SW 1271 (cell line): ENCODE results near the gene MTFR1L.
"Not testable (repeated sequence)": the region's sequence is repeated elsewhere in the genome, so short reads cannot be mapped to it uniquely, and the experiment has no call there.

Experiments
- DNase-seq, 2 experiments: peaks; one replicate each; lab custom pipeline; 2025; lab: John Stamatoyannopoulos, UW

The MTFR1L gene

DNA sequence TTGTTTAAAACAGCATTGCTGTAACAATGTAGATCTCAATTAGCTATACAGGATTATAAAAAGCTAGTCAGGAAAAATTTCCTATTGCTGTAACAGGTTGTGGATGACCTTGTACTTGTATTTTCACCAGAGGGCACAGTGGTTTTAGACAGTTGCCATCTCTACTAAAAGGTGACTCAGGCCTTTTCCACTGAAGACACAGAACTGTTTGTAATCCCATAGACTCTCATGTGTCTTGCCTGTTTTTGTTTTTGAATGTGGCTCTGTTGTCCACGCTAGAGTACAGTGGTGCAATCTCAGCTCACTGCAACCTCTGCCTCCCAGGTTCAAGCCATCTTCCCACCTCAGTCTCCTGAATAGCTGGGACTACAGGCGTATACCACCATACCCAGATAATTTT, 5.9 kb downstream of the MTFR1L start:
- no peak for DNase-seq

- no peak for DNase-seq
Observed at GRCh38 chr1:25826571-25826970, 6.8 kb downstream of the MTFR1L start.

- DNase-seq = no peak
Observed at GRCh38 chr1:25828491-25828890, 8.7 kb downstream of the MTFR1L start.

GRCh38 chr1:25829046-25829445, 9.3 kb downstream of the MTFR1L start:
- no peak for DNase-seq

DNA sequence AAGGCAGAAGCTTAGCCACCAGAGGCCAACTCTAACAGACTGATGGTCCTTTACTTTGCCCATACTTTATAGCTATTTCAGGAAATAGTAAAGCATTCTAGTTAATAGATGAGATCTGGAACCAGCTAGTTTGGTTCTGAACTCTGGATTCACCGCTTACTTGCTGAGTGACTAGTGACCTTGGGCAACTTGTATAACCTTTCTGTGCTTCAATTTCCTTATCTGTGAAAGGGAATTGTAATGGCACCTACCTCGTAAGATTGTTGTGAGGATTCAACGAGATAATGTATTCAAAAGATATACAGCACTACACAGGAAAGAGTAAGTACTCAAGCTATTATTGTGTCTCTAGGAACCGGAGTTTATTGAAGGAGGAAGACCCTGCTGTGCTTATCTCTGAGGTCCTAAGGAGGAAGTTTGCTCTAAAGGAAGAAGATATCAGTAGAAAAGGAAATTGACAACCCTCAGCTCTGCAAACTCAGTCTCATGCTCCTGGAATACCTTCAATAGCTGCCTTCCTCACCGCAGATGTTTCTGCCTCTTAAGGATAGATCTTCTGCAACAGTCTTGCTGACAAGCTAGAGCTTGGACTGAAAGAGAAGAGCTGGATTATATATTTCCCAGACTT, 11.9 kb downstream of the MTFR1L start:
- DNase-seq = no peak

- DNase-seq = no peak
Observed at GRCh38 chr1:25832336-25833037, 12.7 kb downstream of the MTFR1L start.

- no peak for DNase-seq
Observed at GRCh38 chr1:25833158-25833557, 13.4 kb downstream of the MTFR1L start.

- DNase-seq = no peak
Observed at GRCh38 chr1:25834894-25835293, 15.1 kb downstream of the MTFR1L start.

DNA sequence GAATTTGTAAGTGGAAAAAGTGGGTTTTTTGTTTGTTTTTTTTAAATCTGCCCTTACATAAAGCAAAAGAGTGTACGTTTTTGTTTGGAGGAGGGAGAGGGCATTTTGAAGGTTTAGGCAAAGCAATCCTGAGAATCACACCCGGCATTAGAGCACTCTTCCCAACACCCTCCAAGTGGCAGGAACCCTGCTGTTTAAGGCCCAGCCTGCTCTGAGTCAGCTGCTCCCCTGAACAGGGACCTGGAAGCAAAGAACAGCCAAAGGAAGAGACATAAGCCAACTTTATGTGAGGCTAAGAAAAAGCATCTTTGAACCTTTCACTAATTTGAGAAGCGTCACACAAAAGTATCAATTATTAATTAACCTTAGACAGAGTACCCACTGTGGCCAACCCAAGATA, 16.9 kb downstream of the MTFR1L start:
- DNase-seq = no peak

GRCh38 chr1:25837262-25837875, 17.6 kb downstream of the MTFR1L start:
- DNase-seq = peak in 1 of 2 experiments; percentile 10

GRCh38 chr1:25839808-25840207, 20.1 kb downstream of the MTFR1L start:
- DNase-seq = not testable (repeated sequence)

DNA sequence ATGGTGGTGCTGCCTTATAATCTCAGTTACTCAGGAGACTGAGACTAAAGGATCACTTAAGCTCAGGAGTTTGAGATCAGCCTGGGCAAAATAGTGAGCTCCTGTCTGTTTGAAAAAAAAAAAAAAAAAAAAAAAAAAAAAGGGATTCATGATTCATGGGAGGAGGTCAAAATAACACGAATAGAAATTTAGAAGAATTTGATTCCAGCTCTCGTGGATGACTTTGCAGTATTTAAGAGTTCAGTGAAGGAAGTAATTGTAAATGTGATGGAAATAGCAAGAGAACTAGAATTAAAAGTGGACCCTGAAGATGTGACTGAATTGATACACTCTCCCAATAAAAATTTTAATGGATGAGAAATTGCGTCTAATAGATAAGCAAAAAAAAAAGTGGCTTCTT, 23.7 kb downstream of the MTFR1L start:
- DNase-seq = no peak

- no peak for DNase-seq
Observed at GRCh38 chr1:25844536-25845337, 25.0 kb downstream of the MTFR1L start.

DNA sequence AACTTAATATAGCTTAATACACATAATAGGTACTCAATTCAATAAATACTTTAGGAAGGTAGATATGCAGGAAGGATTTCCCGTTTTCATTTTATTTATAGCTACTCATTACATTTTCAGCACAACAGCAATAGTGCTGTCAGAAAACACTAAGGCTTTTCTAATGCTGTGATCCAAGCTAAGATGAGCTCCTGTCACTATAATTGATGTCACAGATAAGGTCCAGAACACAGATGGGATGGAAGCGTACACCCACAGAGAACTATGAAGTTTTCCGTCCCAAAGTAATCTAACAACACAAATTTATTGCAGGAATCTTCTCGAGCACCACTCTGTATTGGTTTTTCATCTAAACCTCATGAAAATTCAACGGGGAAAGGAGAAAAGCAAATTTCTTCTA, 25.9 kb downstream of the MTFR1L start:
- DNase-seq = no peak

DNA sequence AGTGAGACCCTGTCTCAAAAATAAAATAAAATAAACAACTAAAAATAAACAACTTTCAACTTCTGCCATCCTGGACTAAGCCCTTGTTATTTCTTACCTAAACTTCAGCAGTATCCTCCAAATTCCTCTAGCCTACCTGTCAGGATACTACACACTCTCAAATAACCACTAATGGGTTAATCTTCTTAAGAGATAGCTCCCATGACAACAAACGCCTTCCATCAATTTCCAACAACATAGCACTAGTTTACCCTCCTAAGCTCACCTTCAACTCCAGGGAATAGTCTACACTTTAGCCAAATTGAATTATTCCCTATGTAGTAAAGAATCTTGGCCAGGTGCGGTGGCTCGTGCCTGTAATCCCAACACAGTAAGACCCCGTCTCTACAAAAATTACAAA, 28.2 kb downstream of the MTFR1L start:
- no peak for DNase-seq

DNA sequence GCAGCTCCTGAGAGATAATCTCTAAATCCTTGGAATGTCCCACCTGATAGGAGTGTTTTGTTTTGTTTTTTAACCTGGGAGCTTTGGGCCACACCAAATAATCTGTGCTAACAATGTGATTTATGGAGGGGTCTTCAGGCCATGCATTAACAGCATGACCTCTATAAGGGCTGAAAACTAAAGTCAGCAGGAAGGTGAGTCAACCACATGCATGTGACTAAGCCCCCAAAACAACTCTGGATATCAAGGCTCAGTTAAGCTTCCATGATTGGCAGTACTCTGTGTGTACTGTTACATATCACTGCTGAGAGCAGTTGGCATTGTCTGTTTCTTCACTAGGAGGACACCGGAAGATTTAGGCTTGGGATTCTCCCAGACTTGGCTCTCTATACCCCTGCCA, 28.8 kb downstream of the MTFR1L start:
- DNase-seq = no peak

DNA sequence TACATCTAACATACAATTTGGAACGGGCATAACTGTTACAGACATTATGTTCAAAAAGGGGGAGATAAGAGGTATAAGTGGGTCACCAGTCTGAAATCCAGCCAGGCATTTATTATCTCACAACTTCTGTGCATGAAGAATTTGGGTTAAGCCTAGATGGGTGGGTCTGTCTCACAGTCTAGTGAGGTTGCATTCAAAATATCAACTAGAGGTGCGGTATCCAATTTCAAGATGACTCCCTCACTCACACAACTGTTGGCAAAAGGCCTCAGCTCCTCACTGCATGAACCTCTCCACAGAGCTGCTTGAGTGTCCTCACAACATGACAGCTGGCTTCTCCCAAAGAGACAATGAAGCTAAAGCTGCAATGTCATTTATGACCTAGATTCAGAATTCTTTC, 34.8 kb downstream of the MTFR1L start:
- DNase-seq = no peak

GRCh38 chr1:25856856-25857255, 37.1 kb downstream of the MTFR1L start:
- DNase-seq = no peak

GRCh38 chr1:25858494-25858893, 38.7 kb downstream of the MTFR1L start:
- DNase-seq = no peak

GRCh38 chr1:25858906-25859789, 39.4 kb downstream of the MTFR1L start, which contains the start of gene AUNIP:
Gene AUNIP, minus strand, starts transcription at chr1:25859457. Its CDS starts 100 bp downstream, at chr1:25859357.
- peak; percentile 51 to 83 for DNase-seq
